Left renal pelvis (tissue), 4 donors: ENCODE data around the gene ZNF805. TPM values are rescaled to one million over a fixed set of nuclear protein-coding genes. Genes with fewer than 3 reads are reported as not detected.
"Not testable (repeated sequence)": the region's sequence is repeated elsewhere in the genome, so short reads cannot be mapped to it uniquely, and the experiment has no call there.

Source experiments
- DNase-seq, 4 donors: peaks; one replicate each; pipeline ENCODE4 v3.0.0-alpha.2; 2013; ENCODE audit warnings: low read depth in 4 of 4, low spot score in 3 of 4
- polyA plus RNA-seq, 4 donors: library from polyadenylated mRNA; unstranded; fragments of 120-200 nt; gene quantifications; one replicate each; pipeline ENCODE4 v1.2.1, GENCODE V29; 2013; ENCODE audit not compliant: insufficient read length in 4 of 4

Gene ZNF805
- 1 to 10 TPM; 5.3 to 6.9 (median 6.3) TPM for polyA plus RNA-seq

DNA sequence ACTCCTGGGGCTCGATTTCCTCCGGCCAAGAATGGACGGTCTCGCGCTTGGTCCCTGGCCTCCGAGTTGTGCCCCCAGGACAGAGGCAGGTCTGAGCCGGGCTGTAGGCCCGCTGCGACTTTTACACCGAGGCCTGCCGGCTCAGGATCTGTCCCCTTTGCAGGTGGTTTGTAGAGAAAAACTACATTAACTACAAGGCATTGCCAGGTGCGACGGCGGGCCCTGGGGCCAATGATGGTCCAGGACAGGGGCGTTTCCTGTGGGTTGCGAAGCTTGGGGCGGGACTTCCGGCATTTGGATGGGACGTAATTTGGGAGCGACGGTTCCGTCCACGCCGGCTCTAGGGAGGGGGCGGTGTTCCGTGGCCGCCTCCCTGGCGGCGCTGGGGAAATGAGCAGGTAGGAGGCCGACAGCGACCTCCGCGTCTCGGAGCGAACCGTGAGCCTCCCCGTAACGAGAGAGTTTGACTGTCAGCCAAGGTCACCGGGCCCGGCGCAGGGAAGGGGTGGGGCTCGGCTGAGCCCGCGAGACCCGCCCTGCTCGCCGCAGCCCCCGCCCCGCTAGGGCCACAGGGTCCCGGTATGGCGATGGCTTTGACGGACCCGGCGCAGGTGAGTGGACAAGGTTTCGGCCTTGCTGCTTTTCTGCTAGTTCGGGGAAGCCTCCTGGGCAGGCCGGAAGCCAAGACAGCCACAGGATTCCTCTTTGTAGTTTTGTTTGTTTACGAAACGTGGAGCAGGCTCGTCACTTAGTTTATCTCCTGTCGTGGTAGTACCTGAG lies at the start of gene ZNF805:
TSS of gene ZNF805 (plus strand) at position 322 of the 780 bp plus-strand sequence. CDS start at position 582, 260 bp downstream.
- peak; percentile 85 to 92 (median 88) for DNase-seq

DNA sequence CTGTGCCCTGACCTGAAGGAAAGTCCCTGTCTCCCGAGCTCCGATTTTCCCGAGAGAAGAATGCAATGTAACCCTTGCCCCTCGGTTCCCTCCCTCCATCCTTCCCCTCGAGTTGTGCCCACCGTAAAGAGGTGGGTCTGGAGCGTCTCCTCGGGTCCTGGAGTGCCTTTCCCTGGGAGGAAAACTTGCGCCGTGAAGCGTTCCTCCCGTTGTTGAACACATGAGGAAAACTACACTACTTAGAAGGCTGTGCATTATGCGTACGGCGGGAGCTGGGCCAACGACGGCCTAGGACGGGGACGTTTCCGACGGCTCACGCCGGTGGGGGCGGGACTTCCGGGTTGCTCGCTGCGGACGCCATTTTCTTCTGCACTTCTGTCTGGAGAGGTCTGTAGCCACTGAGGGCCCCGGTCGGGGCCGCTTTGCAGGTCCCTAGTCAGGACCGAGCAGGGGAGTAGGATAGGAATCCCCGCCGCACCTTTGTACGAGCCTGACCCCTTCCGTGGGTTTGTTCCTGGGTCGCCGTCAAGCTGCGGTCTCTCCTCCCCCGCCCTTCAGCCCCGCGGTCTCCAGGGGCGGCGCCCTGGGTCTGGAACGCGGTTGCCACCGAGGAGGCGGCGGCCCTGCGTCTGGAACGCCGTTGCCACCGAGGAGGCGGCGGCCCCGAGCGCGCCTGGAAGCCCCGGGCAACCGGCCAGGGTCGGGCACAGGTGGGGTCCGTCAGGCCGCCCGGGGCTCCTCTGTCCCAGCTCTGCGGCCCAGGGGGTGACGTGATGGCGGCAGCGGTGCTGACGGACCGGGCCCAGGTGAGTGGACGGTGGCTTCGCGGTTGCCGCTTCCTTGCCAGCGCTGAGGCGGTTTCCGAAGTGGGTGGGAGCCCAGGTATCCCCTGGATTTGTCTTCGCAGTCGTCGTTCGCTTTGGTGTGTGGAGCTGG lies 49.0 kb upstream of the ZNF805 start, which contains the start of gene ZNF264:
TSS of gene ZNF264 (plus strand) at position 360 of the 936 bp plus-strand sequence. CDS start at position 774, 414 bp downstream.
- DNase-seq: peak; percentile 72 to 80 (median 78)

DNA sequence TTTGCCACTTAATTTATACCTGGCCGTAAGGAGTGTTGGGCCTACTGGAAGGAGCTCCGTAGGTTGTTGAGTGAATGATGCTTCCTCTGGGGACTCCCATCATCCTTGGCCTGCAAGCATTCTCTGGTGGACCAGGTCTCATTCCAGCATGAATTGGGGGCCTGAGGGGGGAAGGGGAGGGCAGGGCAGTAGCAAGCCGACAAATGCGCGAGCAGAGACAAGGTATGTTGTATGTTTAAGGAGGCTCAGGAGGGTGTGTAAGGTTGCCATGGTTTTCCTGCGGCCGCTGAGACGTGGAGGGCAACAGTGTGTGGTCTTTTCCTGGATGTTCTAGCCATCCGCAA lies 48.4 kb upstream of the ZNF805 start:
- peak in 1 of 4 donors; percentile 6 for DNase-seq

DNA sequence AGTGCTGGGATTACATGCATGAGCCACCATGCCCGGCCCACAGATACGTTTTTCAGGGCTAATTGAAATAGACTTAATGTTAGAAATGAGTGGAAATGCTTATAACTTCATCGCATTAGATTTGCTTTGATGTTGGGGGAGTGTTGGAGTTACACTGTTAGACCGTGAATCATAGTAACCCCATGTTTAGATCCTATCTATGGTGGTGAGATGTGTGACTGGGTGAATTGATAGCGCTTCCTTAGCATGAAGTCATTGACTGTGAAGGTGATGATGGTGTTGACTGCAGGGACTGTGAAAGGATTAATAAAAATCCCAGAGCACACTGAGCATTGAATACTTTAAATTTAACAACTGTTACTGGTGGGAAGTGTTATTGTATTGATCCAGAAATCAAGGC lies 47.4 kb upstream of the ZNF805 start:
- DNase-seq: no peak

DNA sequence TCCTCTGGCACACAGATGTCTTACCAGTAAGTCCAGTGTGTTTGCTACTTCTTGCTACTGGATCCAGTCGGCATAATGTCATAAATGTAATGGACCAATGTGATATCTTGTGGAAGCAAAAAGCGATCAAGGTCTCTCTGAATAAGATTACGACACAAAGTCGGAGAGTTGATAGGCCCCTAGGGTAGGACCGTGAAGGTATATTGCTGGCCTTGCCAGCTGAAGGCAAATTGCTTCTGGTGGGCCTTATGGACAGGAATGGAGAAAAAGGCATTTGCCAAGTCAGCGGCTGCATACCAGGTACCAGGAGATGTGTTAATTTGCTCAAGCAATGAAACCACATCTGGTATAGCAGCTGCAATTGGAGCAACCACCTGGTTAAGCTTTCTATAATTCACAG lies 42.6 kb upstream of the ZNF805 start:
- DNase-seq: not testable (repeated sequence)

DNA sequence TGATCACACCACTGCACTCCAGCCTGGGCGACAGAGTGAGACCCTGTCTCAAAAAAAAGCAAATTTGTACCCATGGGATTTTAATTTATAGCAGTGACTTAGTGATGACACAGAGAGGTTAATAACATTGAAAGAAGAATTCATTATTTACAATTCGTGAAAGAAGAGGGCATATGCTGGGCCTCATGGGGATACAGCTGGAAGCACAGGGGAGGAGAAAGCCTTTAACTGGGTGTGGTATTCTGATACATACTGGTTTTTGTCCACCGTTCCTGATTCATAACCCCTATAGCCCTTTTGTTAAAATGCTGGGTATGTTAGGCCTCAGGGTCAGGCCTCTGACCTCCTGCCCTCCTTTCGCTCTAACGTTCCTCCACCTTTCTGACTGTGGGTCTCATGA lies 38.3 kb upstream of the ZNF805 start:
- no peak for DNase-seq

DNA sequence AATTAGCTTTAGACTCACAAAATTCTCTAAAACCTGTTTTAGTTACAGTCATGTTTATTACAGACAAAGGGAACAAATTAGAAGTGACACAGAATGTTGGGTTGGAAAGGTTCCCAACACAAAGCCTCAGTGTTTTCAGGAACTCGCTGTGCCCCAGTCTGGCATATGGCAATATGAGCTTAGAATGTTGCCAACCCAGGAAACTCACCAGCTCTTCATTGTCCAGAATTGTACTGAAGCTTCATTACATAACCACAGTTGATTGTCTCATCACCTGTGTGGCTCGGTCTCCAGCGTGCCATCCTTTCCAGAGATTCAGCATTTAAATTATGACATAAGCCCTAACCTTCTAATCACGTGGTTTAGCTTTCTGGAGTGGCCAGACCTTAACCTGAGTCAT lies 30.1 kb upstream of the ZNF805 start:
- no peak for DNase-seq

DNA sequence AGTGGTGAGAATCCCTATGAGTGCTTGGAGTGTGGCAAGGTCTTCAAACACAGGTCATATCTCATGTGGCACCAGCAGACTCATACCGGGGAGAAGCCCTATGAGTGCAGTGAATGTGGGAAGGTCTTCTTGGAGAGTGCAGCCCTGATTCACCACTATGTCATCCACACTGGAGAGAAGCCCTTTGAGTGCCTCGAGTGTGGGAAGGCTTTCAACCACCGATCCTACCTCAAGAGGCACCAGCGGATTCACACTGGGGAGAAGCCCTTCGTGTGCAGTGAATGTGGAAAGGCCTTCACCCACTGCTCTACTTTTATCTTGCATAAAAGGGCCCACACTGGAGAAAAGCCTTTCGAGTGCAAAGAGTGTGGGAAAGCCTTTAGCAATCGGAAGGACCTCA lies 28.3 kb upstream of the ZNF805 start:
- no peak for DNase-seq

DNA sequence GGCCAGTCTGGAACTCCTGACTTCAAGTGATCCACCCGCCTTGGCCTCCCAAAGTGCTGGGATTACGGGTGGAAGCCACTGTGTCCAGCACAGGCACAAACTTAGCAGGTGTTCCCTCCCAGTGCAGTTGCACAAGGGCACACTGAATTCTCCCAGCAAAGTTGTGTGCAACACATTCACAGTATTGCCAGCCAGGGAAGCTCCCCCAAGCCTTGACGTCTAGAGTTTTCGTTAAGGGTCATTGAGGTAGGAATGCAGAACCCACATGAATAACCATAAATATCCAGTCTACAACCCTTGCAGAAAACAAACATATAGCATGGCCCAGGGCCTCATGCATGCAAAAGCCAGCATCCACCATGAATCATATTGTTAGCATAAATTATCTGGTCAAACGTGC lies 12.9 kb upstream of the ZNF805 start:
- no peak for DNase-seq

DNA sequence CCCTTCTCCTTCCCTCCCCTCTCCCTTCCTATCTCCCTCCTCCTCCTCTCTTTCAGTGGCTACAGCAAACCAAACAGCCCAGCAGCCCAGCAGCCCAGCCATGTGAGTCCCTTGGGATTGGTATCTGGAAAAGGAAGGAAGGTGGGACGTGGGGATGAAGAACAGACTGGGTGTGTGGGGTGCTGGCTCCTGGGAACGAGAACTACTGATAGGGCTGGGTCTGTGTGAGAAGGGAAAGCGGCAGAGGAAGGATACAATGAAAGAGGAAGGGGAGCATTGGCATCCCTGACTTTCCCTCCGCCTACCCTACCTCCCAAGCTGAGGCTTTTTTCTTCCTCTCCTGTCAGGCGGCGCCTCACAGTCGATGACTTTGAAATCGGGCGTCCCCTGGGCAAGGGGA lies 8.7 kb upstream of the ZNF805 start:
- DNase-seq: no peak

DNA sequence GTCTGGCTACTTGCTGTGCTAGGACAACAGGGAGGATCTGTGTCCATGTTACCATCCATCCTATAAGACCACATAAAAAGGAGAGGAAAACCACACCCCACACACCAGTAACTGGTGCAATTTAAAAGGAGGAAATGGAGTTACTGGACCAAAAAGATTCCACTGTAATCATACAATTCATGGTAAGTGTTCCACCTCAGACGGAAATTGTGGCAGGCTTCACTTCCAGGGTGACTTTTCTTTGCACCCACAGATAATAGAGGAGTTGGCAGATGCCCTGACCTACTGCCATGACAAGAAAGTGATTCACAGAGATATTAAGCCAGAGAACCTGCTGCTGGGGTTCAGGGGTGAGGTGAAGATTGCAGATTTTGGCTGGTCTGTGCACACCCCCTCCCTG lies 7.2 kb upstream of the ZNF805 start:
- DNase-seq: no peak

DNA sequence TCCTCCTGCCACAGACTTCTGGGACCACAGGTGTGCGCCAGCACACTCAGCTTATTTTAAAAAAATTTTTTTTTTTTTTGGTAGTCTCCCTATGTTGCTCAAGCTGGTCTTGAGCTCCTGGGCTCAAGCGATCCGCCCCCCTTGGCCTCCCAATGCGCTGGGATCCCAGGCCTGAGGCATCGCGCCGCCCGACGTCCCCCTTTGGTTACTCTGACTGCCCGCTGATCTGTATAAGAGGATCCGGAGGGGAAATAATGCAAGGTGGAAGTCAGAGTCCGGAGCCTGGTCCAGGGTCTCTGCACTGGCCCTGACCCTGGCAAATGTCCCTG lies 486 bp upstream of the ZNF805 start:
- DNase-seq: no peak

DNA sequence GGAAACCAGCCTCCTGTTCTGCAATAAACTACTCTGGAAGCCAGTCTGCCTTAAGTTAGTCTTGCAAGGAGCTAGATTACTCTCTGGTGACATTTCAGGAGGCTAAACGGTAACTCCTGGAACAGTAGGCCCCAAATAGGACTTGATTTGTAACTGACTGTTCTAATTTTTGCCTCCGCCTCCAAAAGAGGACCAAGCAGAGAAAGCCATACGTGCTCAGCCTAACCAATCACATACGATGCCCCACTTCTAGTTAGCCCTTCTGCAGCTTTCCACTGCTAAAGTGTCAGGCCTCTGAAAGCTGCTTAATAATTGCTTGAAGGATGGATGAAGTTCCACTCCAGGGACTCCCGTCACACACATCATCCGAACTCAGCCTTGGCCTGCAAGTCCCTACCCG lies 744 bp downstream of the ZNF805 start:
- no peak for DNase-seq

DNA sequence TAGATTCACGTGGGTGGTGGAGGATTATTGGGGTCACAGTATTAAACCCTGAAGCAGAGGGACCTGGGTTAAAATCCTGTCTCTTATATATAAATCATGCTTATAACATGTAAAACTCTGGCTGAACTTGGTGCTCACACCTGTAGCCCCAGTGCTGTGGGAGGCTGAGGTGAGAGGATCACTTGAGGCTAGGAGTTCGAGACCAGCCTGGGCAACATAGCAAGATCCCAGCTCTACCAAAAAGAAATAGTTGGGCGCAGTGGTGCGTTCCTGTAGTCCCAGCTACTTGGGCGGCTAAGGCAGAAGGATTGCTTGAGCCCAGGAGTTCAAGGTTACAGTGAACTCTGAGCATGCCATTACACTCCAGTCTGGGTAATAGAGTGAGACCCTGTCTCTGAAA lies 2.4 kb downstream of the ZNF805 start:
- DNase-seq: no peak

DNA sequence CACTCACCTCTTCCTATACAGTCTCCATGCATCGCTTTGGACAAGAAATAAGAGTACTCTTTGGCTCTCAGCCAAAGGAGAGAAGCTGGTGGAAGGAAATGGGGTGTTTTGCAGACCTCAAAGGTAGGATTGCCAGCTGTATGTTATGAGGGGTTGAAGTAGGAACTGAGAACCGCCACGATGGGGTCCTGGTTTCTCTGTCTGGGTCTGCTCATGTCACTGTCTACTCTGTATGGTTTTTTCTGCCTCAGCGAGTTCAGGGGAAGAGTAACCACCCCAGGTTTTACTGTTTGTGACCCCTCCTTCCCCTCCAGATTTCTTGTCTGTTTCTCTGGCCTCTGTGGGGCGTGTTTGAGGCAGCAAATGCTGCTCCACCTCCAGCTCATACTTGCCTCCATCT lies 4.1 kb downstream of the ZNF805 start:
- DNase-seq: no peak

DNA sequence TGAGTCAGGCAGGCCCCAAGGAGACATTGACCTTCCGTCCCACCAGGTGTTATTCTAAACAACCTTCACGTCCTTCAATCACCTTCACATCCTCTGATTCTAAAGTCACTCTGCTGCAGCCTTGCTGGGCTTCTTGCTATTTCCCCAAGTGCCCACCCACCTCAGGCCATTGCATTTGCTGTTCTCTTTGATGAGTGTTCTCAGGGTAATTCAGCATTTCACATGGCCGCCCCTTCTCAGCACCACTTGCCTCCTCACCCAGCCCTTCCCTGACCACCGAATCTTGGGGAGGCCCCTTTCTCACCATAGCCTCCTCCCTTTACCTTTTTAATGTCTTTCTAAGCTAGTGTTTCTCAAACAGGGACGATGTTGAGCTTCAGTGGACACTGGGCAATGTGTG lies 4.6 kb downstream of the ZNF805 start:
- DNase-seq: no peak

DNA sequence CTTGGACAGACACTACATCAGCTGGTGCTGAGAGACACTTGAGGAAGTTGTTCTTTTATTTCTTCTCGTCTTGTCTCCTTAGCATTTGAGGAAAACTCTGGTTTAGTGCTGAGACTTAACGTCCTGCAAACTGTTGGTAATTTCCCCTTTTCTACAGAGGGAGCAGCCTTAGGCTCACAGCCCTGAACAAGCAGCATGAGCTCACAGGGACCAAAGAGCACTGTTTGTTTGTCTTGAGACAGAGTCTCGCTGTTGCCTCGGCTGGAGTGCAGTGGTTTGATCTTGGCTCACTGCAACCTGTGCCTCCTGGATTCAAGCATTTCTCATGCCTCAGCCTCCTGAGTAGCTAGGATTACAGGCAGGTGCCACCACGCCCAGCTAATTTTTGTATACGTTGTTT lies 5.5 kb downstream of the ZNF805 start:
- DNase-seq: no peak

DNA sequence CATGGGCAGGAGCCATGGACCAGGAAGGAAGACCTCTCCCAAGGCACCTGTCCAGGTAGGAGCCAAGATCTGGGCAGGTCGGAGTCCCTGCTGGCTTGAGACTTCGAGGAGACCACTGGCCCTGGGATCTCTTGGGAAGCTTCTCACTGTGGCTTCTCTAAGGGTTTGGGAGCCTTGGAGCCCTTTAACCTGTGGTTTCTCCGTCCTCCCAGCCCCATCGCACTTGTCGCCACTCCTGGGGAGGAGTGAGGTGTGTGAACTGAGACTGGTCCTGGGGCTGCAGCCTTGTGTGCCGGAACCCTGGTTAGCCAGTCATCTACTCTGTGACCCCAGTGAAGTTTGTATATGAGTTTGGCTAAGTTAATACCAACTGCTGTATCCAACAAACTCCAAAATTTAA lies 8.2 kb downstream of the ZNF805 start:
- no peak for DNase-seq

DNA sequence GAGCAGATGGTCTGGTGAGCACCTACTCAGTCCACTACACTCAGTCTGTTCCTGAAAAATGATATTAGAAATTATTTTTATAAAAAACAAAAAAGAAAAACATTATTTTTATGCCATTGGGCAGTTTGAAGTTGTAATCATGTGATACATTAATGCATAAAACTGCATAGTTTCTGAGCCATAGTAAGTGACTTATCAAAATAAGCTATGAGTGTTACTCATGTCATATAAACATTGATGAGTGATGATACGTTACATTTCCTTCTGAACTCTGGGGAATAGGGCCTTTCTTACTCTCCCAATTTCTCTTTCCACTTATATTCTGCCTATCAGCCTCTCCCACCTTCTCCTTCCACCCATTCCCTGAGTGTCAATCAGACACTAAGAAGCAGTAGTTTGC lies 8.9 kb downstream of the ZNF805 start:
- no peak for DNase-seq

DNA sequence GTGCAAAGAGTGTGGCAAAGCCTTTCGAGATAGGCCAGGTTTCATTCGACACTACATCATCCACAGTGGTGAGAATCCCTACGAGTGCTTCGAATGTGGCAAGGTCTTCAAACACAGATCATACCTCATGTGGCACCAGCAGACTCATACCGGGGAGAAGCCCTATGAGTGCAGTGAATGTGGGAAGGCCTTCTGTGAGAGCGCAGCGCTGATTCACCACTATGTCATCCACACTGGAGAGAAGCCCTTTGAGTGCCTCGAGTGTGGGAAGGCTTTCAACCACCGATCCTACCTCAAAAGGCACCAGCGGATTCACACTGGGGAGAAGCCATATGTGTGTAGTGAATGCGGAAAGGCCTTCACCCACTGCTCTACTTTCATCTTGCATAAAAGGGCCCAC lies 13.3 kb downstream of the ZNF805 start:
- not testable (repeated sequence) for DNase-seq

DNA sequence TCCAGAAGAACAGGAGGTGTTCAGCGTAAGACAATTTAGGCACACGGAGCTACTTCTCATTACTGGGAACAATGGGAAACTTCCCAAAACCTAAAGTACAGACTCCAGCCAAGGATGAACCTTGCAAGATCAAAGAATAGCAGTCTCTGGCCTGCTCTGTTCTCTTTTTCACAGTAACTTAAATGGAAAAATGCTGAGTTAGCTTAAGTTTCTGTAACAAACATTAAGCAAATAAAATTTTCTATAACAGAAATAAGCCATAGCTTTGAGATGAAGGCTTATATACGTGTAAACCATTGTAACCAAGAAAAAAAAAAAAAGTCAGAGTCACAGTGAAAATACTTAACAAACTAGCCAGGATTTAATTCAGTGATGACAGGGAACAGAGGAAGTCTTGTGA lies 21.6 kb downstream of the ZNF805 start:
- no peak for DNase-seq

DNA sequence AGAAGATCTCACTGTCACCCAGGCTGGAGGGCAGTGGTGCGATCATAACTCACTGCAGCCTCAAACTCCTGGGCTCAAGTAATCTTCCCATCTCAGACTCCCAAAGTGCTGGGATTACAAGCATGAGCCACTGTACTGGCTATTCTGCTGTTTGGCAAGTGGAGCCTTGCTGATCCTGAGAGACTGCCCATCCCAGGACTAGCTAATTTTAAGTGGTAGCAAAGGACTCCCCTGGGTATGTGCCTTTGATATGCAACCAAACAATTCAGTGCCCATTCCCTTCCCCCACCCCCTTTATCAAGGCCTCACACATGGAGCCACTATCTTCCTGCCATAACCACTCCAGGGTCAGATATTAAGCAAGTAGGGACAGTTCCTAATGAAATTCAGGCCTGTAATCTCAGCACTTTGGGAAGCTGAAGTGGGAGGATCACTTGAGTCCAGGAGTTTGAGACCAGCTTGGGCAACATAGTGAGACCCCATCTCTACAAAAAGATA lies 22.9 kb downstream of the ZNF805 start:
- DNase-seq: no peak
